ENCODE data around the gene MAPKBP1. TPM values are rescaled to one million over a fixed set of nuclear protein-coding genes. Genes with fewer than 3 reads are reported as not detected.
"Not testable (repeated sequence)": the region's sequence is repeated elsewhere in the genome, so short reads cannot be mapped to it uniquely, and the experiment has no call there.

The MAPKBP1 gene
- polyA plus RNA-seq, 1 donor from 2014 or later, result 30.3 TPM

DNA sequence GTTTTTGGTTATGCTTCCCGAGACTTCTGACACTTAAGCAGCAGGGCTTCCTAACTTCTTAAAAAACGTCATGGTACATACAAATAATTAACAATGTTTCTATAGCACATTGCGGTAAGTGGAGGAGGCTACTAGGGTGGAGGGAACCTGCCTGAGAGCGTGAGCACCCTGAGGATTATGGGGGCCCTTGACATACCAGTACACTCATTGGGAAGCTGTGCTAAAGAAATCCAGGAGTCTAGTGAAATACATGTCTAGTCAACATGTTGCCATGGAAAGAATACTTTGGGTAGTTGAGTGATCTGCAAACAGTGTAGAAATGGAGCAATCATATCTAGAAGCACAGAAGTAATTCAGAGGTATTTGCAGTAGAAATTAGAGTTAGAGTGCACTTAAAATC, 39.2 kb upstream of the MAPKBP1 start:
- peaks cover 19% of the 10 kb centered on the region for H3K36me3 ChIP-seq (ENCODE audit: insufficient read depth, low read length)

DNA sequence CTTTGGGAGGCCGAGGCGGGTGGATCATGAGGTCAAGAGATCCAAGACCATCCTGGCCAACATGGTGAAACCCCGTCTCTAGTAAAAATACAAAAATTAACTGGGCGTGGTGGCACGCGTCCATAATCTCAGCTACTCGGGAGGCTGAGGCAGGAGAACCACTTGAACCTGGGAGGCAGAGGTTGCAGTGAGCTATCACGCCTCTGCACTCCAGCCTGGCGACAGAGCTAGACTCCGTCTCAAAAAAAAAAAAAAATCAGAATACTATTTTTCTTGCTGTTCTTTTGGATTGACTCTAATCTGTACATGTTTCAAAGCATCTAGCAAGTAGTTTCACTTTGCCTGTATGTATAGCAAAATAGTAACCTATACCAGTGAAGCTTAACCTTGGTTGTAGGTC, 38.8 kb upstream of the MAPKBP1 start:
- H3K27ac ChIP-seq (ENCODE audit: low read length); H4K20me1 ChIP-seq (ENCODE audit: insufficient read depth); H3K4me2 ChIP-seq (ENCODE audit: low read length); H2AFZ ChIP-seq (ENCODE audit: low read depth, low read length); H3K4me3 ChIP-seq (ENCODE audit: low read length); H3K27me3 ChIP-seq (ENCODE audit: insufficient read depth, low read depth, low read length); H3F3A ChIP-seq (ENCODE audit: insufficient read depth, low read length, poor library complexity, severe bottlenecking); H3K9ac ChIP-seq (ENCODE audit: low read length); H3K79me2 ChIP-seq (replicated peaks; ENCODE audit: insufficient read depth, low read length); H3K9me2 ChIP-seq (ENCODE audit: insufficient read depth, low read length); H3K9me3 ChIP-seq (ENCODE audit: low read length): not testable (repeated sequence)
- H3K36me3 ChIP-seq (ENCODE audit: insufficient read depth, low read length), result peaks cover 19% of the 10 kb centered on the region

More for the DNA sequence above, 39.2 kb upstream of the MAPKBP1 start:
- no peak overlapping the region for H3K4me3 ChIP-seq (ENCODE audit: low read length)
- H3K9me3 ChIP-seq (ENCODE audit: low read length), result no peaks in the 10 kb centered on the region
- H3F3A ChIP-seq (ENCODE audit: insufficient read depth, low read length, poor library complexity, severe bottlenecking), result no peaks in the 10 kb centered on the region
- H2AFZ ChIP-seq (ENCODE audit: low read depth, low read length), result no peak overlapping the region
- H3K79me2 ChIP-seq (replicated peaks; ENCODE audit: insufficient read depth, low read length), result no peaks in the 10 kb centered on the region
- H3K27ac ChIP-seq (ENCODE audit: low read length), result no peak overlapping the region
- no peak overlapping the region for H3K4me2 ChIP-seq (ENCODE audit: low read length)
- no peaks in the 10 kb centered on the region for H4K20me1 ChIP-seq (ENCODE audit: insufficient read depth)
- no peak overlapping the region for H3K9ac ChIP-seq (ENCODE audit: low read length)
- TF ChIP-seq EP300 (conservative IDR thresholded peaks at IDR 0.05; ENCODE audit: poor library complexity, severe bottlenecking) (no peak), POLR2AphosphoS5 (IDR thresholded peaks at IDR 0.05) (no peak), RAD21 (conservative IDR thresholded peaks at IDR 0.05) (no peak)
- TF ChIP-seq, protein P1, sequence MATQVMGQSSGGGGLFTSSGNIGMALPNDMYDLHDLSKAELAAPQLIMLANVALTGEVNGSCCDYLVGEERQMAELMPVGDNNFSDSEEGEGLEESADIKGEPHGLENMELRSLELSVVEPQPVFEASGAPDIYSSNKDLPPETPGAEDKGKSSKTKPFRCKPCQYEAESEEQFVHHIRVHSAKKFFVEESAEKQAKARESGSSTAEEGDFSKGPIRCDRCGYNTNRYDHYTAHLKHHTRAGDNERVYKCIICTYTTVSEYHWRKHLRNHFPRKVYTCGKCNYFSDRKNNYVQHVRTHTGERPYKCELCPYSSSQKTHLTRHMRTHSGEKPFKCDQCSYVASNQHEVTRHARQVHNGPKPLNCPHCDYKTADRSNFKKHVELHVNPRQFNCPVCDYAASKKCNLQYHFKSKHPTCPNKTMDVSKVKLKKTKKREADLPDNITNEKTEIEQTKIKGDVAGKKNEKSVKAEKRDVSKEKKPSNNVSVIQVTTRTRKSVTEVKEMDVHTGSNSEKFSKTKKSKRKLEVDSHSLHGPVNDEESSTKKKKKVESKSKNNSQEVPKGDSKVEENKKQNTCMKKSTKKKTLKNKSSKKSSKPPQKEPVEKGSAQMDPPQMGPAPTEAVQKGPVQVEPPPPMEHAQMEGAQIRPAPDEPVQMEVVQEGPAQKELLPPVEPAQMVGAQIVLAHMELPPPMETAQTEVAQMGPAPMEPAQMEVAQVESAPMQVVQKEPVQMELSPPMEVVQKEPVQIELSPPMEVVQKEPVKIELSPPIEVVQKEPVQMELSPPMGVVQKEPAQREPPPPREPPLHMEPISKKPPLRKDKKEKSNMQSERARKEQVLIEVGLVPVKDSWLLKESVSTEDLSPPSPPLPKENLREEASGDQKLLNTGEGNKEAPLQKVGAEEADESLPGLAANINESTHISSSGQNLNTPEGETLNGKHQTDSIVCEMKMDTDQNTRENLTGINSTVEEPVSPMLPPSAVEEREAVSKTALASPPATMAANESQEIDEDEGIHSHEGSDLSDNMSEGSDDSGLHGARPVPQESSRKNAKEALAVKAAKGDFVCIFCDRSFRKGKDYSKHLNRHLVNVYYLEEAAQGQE (IDR thresholded peaks at IDR 0.05; ENCODE audit: borderline replicate concordance), result no peak
- H3K9me2 ChIP-seq (ENCODE audit: insufficient read depth, low read length), result no peaks in the 10 kb centered on the region
- no peaks in the 10 kb centered on the region for H3K27me3 ChIP-seq (ENCODE audit: insufficient read depth, low read depth, low read length)

DNA sequence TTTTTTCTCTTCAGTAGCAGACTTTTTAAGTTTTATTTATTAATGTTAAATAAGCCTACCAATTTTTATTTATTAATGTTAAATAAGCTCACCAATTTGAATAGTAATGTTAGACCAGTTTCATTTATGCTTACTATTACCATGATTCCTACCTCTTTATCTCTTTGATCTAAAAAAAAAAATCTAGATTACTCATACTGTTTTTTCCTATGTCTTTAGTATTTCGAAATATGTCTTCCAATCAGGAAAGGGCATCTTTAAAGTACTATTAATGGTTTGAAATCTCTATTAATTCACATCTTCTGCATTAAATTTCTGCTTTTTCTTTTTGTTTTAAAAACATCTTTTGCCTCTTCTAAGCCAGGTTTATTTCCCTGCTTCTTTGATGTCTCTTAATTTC, 27.5 kb upstream of the MAPKBP1 start:
- no peak overlapping the region for H3K9ac ChIP-seq (ENCODE audit: low read length)
- no peak overlapping the region for H2AFZ ChIP-seq (ENCODE audit: low read depth, low read length)
- no peaks in the 10 kb centered on the region for H3K9me2 ChIP-seq (ENCODE audit: insufficient read depth, low read length)
- no peaks in the 10 kb centered on the region for H3F3A ChIP-seq (ENCODE audit: insufficient read depth, low read length, poor library complexity, severe bottlenecking)
- H3K36me3 ChIP-seq (ENCODE audit: insufficient read depth, low read length), result peaks cover 5% of the 10 kb centered on the region
- no peaks in the 10 kb centered on the region for H3K9me3 ChIP-seq (ENCODE audit: low read length)
- no peak overlapping the region for H3K4me3 ChIP-seq (ENCODE audit: low read length)
- TF ChIP-seq, protein P2, sequence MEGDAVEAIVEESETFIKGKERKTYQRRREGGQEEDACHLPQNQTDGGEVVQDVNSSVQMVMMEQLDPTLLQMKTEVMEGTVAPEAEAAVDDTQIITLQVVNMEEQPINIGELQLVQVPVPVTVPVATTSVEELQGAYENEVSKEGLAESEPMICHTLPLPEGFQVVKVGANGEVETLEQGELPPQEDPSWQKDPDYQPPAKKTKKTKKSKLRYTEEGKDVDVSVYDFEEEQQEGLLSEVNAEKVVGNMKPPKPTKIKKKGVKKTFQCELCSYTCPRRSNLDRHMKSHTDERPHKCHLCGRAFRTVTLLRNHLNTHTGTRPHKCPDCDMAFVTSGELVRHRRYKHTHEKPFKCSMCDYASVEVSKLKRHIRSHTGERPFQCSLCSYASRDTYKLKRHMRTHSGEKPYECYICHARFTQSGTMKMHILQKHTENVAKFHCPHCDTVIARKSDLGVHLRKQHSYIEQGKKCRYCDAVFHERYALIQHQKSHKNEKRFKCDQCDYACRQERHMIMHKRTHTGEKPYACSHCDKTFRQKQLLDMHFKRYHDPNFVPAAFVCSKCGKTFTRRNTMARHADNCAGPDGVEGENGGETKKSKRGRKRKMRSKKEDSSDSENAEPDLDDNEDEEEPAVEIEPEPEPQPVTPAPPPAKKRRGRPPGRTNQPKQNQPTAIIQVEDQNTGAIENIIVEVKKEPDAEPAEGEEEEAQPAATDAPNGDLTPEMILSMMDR (IDR thresholded peaks at IDR 0.05; ENCODE audit: poor library complexity, severe bottlenecking), result no peak
- TF ChIP-seq TAF1 (IDR thresholded peaks at IDR 0.05; ENCODE audit: low read depth) (no peak), SMC3 (conservative IDR thresholded peaks at IDR 0.05; ENCODE audit: poor library complexity) (no peak), MXI1 (conservative IDR thresholded peaks at IDR 0.05; ENCODE audit: poor library complexity, severe bottlenecking) (no peak), RAD21 (conservative IDR thresholded peaks at IDR 0.05) (no peak), POLR2AphosphoS5 (IDR thresholded peaks at IDR 0.05) (no peak), EZH2 (IDR thresholded peaks at IDR 0.05; ENCODE audit: borderline replicate concordance, insufficient read depth, low read length, poor library complexity, severe bottlenecking) (no peak), EP300 (conservative IDR thresholded peaks at IDR 0.05; ENCODE audit: poor library complexity, severe bottlenecking) (no peak)
- TF ChIP-seq, protein P1 (IDR thresholded peaks at IDR 0.05; ENCODE audit: borderline replicate concordance), result no peak
- no peaks in the 10 kb centered on the region for H4K20me1 ChIP-seq (ENCODE audit: insufficient read depth)
- H3K4me2 ChIP-seq (ENCODE audit: low read length), result no peak overlapping the region
- no peak overlapping the region for H3K27ac ChIP-seq (ENCODE audit: low read length)
- H3K27me3 ChIP-seq (ENCODE audit: insufficient read depth, low read depth, low read length), result no peaks in the 10 kb centered on the region
- H3K79me2 ChIP-seq (replicated peaks; ENCODE audit: insufficient read depth, low read length), result no peaks in the 10 kb centered on the region

Data from neural cell (in vitro differentiated cells).